Uterus (tissue), 4 donors: ENCODE results near the gene KRT6C. TPM values are rescaled to one million over a fixed set of nuclear protein-coding genes. Genes with fewer than 3 reads are reported as not detected.

Source experiments
- DNase-seq, 2 donors: peaks; one replicate each; pipeline ENCODE4 v3.0.0-alpha.2; 2019 to 2020
- H3K27ac ChIP-seq, 2 donors: fragments of 200-600 bp; sonication (generic); 1 replicate in 1 of 2; 2 replicates in 1 of 2; pipeline ENCODE4 v1.5.1; 2016 to 2018
- H3K27me3 ChIP-seq, 2 donors: fragments of 200-600 bp; sonication (generic); one replicate each; pipeline ENCODE4 v1.5.1; 2018 to 2019; ENCODE audit warnings: control low read depth in 1 of 2
- H3K36me3 ChIP-seq, 2 donors: fragments of 200-600 bp; sonication (generic); one replicate each; pipeline ENCODE4 v1.5.1; 2019; ENCODE audit warnings: control low read depth in 1 of 2
- H3K4me1 ChIP-seq, 2 donors: fragments of 200-600 bp; sonication (generic); one replicate each; pipeline ENCODE4 v1.5.1; 2018 to 2019; ENCODE audit warnings: control low read depth in 1 of 2
- H3K4me3 ChIP-seq, 2 donors: fragments of 200-600 bp; sonication (generic); 1 replicate in 1 of 2; 2 replicates in 1 of 2; pipeline ENCODE4 v1.5.1; 2018 to 2019; ENCODE audit warnings: mild to moderate bottlenecking in 1 of 2
- H3K9me3 ChIP-seq, 2 donors: fragments of 200-600 bp; sonication (generic); one replicate each; pipeline ENCODE4 v1.5.1; 2019; ENCODE audit warnings: control low read depth in 1 of 2
- POLR2A ChIP-seq, 2 donors: fragments of 450-650 bp; IDR thresholded peaks; one replicate each; pipeline ENCODE4 v1.6.1; 2016; ENCODE audit warnings: antibody characterized with exemption in 2 of 2, mild to moderate bottlenecking in 1 of 2, moderate library complexity in 1 of 2
- intact Hi-C: fragments of 100-400 bp; cut with DNase I; formaldehyde crosslinking; loops from one replicate; pipeline ENCODE4 v1.15.1; 2023; ENCODE audit warnings: low total_unique reads
- total RNA-seq, 4 donors: library from RNA; depleted of rRNA in 3 of 4; stranded (reverse); fragments of >200 nt in 3 of 4; gene quantifications; one replicate each; pipeline versions ENCODE4 v1.1.0 to v1.2.4, GENCODE V29; 2014 to 2023
- TF ChIP-seq, protein P1 (sequence below), 4 experiments: fragments of 200-600 bp in 2 of 4; fragments of 450-650 bp in 2 of 4; sonication (generic) in 2 of 4; IDR thresholded peaks; one replicate each; pipeline ENCODE4 v1.5.1; 2016 to 2019; ENCODE audit warnings: antibody characterized with exemption in 4 of 4, mild to moderate bottlenecking in 2 of 4, moderate library complexity in 1 of 4
- donor health status: DM: yes; HTN: yes; CAD: no.

The KRT6C gene
- total RNA-seq, 4 donors from 2014 or later, result 0.14 to 0.34 TPM; not detected in 2

DNA sequence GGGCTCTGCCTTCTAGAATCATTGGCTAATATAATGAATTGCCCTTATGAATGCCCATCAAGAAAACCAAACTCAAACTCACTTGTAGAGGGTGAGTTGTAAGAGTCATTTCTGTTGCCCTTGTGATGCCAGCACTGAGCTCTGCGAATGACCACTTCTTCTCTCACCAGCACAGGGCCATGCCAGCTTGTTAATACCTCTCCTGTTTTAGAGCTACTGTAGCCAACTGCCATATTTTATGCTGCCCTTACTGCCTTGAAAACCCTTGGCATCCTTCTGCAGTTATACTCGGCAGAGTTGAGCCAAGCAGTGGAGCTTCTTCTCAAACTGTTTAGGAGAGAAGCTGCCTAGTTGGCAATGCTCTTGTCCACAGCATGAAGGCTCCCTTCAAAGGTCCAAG, 47.6 kb downstream of the KRT6C start:
- Histone ChIP-seq H3K36me3 (no peaks in the 10 kb centered on the region), H3K9me3 (no peaks in the 10 kb centered on the region), H3K27me3 (no peaks in the 10 kb centered on the region), H3K4me3 (no peak overlapping the region), H3K27ac (no peak overlapping the region), H3K4me1 (peaks cover 0 to 4% of the 10 kb centered on the region in 2 donors)
- TF ChIP-seq, protein P1, sequence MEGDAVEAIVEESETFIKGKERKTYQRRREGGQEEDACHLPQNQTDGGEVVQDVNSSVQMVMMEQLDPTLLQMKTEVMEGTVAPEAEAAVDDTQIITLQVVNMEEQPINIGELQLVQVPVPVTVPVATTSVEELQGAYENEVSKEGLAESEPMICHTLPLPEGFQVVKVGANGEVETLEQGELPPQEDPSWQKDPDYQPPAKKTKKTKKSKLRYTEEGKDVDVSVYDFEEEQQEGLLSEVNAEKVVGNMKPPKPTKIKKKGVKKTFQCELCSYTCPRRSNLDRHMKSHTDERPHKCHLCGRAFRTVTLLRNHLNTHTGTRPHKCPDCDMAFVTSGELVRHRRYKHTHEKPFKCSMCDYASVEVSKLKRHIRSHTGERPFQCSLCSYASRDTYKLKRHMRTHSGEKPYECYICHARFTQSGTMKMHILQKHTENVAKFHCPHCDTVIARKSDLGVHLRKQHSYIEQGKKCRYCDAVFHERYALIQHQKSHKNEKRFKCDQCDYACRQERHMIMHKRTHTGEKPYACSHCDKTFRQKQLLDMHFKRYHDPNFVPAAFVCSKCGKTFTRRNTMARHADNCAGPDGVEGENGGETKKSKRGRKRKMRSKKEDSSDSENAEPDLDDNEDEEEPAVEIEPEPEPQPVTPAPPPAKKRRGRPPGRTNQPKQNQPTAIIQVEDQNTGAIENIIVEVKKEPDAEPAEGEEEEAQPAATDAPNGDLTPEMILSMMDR (IDR thresholded peaks at IDR 0.05), result no peak
- intact Hi-C loops, result no loop called here
- no peak for DNase-seq

DNA sequence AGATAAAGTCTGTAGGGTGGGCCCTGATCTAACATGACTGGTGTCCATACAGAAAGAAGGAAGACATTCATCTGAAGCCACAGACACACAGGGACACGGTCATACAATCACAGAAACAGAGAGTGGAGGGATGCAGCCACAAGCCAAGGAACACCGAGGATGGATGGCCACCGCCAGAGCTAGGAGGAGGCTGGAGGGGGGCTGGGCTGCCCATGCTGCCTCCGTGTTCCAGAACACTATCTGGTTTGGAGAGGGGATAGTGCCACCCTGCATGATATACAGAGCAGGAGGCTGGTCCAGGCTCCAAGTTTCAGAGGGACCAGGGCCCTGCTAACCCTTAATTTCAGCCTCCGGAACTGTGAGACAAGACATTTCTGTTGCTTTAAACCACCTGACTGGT, 48.1 kb downstream of the KRT6C start:
- intact Hi-C loops, result no loop called here

DNA sequence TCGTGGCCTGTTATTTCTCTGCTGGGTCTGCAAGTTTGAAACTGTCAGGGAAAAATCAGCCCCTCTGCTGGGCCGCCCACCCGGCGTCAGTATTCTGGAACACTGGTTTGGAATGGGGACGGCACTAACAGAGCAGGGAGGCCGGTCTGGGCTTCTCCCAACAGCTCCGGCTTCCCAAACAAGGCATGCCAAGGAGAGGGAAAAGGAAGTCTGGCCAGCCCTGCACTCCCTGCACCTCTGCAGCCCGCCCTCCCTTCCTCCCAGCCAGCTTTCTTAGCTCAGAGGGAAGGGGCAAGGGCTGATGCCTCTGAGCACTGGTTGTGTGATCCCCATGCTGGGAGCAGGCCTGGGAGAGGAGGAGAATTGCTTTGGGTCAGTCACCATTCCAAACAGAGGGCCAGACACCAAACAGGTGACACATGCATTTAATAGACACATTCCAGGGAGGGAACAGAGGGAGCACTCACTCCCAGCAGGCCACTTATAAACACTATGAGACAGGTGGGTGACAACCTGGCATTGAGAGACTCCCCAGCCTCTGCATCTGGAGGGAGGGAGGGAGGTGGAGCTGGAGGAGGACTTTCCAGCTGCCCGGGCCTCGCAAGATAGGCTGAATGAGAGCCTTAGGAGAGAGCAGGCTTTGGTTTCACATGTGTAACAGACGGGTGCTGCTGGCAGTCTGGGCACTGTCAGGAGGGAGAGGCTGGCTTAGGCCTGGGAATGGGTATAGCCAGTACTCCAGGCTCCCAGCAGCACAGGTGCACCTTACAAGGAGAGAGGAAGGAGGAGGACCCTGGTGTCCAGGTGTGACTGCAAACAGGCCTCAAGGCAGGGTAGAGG, 49.7 kb downstream of the KRT6C start:
- H3K9me3 ChIP-seq, result no peaks in the 10 kb centered on the region
- H3K4me1 ChIP-seq, result peaks cover 0 to 4% of the 10 kb centered on the region in 2 donors
- peak overlapping the region; percentile 40 to 75 for H3K27ac ChIP-seq
- H3K36me3 ChIP-seq, result no peaks in the 10 kb centered on the region
- DNase-seq, result peak in 1 of 2 donors; percentile 49
- H3K4me3 ChIP-seq, result no peak overlapping the region
- TF ChIP-seq, protein P1 (IDR thresholded peaks at IDR 0.05), result no peak
- H3K27me3 ChIP-seq, result no peaks in the 10 kb centered on the region
- intact Hi-C loops, result no loop called here

More for the DNA sequence above, 48.1 kb downstream of the KRT6C start:
- no peak for DNase-seq
- Histone ChIP-seq H3K4me1 (peaks cover 0 to 4% of the 10 kb centered on the region in 2 donors), H3K36me3 (no peaks in the 10 kb centered on the region), H3K9me3 (no peaks in the 10 kb centered on the region), H3K27me3 (no peaks in the 10 kb centered on the region), H3K4me3 (no peak overlapping the region), H3K27ac (no peak overlapping the region)
- TF ChIP-seq, protein P1 (IDR thresholded peaks at IDR 0.05), result no peak
- TF ChIP-seq POLR2A (IDR thresholded peaks at IDR 0.05), result no peak

DNA sequence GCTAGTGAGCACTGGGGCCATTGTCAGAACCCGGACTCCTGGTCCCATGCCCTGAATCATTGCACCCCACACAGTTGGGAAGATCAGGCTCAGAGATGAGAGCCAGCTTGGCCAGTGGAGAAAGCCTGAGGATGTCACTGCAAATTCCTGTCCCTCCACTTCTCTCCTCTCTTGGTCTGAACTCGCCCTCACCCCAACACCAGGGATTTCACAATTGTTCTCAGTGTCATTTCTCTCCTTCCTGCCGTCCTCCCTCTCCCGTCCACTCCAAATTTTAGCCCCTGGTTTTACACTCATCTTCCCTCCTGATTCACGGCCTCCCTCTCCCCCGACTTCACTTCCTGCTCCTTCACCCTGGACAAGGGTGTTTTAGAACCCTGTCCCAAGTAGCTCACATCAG, 50.6 kb downstream of the KRT6C start:
- peak overlapping the region; percentile 40 to 75 for H3K27ac ChIP-seq
- H3K4me3 ChIP-seq, result no peak overlapping the region
- no peaks in the 10 kb centered on the region for H3K36me3 ChIP-seq
- intact Hi-C loops, result no loop called here
- H3K27me3 ChIP-seq, result no peaks in the 10 kb centered on the region
- TF ChIP-seq, protein P1 (IDR thresholded peaks at IDR 0.05), result no peak
- no peak for TF ChIP-seq POLR2A (IDR thresholded peaks at IDR 0.05)
- DNase-seq, result peak; percentile 36 to 43
- H3K9me3 ChIP-seq, result no peaks in the 10 kb centered on the region
- H3K4me1 ChIP-seq, result peaks cover 0 to 4% of the 10 kb centered on the region in 2 donors

DNA sequence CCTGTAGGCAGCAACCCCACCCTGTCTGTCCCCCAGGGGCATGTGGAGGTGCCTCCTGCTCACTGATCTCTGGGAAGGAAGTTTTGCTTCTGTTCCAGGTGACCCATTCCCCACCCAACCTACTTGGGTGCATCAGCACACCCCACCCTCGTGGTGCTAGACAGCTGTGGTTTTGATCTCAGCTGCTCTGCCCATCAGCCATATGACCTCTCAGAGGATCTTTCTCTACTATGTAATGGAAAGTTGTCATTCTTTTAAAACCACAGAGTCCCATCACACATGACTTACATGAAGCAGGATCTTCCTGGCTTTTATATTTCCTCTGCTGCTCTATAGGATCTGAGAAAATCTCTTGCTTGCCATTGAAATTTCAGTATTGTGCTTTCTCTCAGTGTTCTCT, 53.9 kb downstream of the KRT6C start:
- intact Hi-C loops, result no loop called here
- no peaks in the 10 kb centered on the region for H3K36me3 ChIP-seq
- no peak for TF ChIP-seq POLR2A (IDR thresholded peaks at IDR 0.05)
- TF ChIP-seq, protein P1 (IDR thresholded peaks at IDR 0.05), result no peak

More for the DNA sequence above, 53.9 kb downstream of the KRT6C start:
- Histone ChIP-seq H3K9me3 (no peaks in the 10 kb centered on the region), H3K4me1 (peaks cover 0 to 14% of the 10 kb centered on the region in 2 donors), H3K27ac (no peak overlapping the region), H3K27me3 (no peaks in the 10 kb centered on the region), H3K4me3 (no peak overlapping the region)
- no peak for DNase-seq
